22Rv1 (cell line): Measurements from ENCODE around the gene KCNA10.

Experiments
- H3K27ac ChIP-seq: fragments of 450-650 bp; 2 replicates; pipeline ENCODE4 v1.5.1; 2017
- CTCF ChIP-seq: fragments of 450-650 bp; IDR thresholded peaks from 2 replicates; pipeline ENCODE4 v1.5.1; 2017; ENCODE audit warnings: mild to moderate bottlenecking
- ZFX ChIP-seq: fragments of 450-650 bp; IDR thresholded peaks from 2 replicates; pipeline ENCODE4 v1.6.1; 2017; ENCODE audit warnings: antibody characterized with exemption, borderline replicate concordance

The KCNA10 gene

DNA sequence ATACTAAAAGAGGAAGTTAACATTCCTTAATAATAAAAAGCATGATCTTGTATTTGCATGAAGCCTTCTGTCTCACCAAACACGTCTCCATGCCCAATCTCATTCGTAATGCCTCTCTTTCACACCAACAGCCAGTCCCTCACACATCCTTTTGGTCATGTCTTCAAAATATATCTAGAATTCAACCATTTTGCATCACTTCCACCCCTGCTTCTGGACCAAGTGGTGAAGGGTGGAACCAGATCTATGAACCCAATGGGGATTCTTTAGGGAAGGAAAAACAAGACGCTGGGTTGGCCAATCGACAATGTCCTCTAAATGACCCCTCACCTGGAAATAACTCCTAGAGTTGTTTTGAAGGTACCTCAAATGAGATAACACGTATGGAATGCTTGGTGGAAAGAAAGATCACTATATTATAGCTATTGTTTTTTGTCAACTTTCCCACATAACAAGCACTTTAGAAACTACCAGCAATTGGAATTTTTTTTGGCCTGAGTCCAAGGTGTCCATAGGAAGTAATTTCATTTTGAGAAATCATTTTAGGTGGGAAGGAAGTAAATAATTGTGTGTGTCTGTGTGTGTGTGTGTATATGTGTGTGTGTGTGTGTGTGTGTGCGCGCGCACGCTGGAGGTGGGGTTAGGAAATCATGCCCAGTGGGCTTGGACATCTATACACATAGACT lies at the start of gene KCNA10:
Gene KCNA10 (minus strand): TSS at position 51 of the 686 bp plus-strand sequence. CDS start 388 bp downstream, outside the sequence.
- TF ChIP-seq CTCF: no peak
- TF ChIP-seq ZFX: no peak
- H3K27ac ChIP-seq: no peak within 1 kb of the TSS

DNA sequence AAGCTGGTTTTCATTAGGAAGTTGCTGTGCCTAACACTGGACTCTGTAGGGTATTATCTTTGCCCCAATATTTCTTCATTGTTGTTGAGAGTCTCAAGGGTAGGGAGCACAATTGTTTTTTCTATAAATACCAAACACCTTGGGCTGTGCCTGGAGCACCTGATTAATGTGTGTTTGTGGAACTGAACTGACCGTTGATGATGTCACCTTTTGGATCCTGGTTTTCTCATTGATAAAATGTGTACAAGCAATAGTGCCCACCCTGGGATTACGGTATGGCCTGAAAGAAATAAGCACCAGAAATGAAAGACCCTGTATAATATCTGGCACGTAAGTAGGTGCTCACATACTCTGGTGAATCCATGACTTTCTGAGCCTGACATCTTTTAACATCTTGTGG lies 47.9 kb upstream of the KCNA10 start:
- no peak overlapping the region for H3K27ac ChIP-seq
- TF ChIP-seq ZFX (no peak), CTCF (no peak)

- H3K27ac ChIP-seq: no peak overlapping the region
- TF ChIP-seq ZFX (no peak), CTCF (no peak)
Observed at GRCh38 chr1:110565565-110565964, 46.6 kb upstream of the KCNA10 start.

GRCh38 chr1:110563089-110563488 lies 44.1 kb upstream of the KCNA10 start:
- TF ChIP-seq ZFX (no peak), CTCF (no peak)
- H3K27ac ChIP-seq: no peak overlapping the region

- H3K27ac ChIP-seq: no peak overlapping the region
- TF ChIP-seq ZFX (no peak), CTCF (no peak)
Observed at GRCh38 chr1:110561596-110561995, 42.6 kb upstream of the KCNA10 start.

DNA sequence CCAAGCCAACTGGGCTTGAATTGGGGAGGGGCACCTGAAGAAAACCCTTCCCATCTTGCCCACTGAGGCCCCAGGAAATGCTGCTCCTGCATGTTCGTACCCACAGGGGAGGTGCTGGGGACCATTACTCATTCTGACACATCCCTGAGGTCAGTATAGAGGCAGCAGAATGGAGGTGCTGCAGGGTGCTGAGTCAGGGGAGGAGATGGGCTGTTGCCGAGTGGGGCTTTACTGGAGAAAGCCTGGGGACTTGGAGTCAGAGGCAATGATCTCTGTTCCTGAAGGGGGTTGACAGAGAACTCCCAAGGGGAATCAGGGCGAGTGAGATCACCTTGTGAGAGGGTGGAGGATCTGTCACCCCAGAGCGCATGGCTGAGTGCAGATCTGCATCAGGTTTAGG lies 40.2 kb upstream of the KCNA10 start:
- TF ChIP-seq ZFX: no peak
- no peak for TF ChIP-seq CTCF
- H3K27ac ChIP-seq: no peak overlapping the region

DNA sequence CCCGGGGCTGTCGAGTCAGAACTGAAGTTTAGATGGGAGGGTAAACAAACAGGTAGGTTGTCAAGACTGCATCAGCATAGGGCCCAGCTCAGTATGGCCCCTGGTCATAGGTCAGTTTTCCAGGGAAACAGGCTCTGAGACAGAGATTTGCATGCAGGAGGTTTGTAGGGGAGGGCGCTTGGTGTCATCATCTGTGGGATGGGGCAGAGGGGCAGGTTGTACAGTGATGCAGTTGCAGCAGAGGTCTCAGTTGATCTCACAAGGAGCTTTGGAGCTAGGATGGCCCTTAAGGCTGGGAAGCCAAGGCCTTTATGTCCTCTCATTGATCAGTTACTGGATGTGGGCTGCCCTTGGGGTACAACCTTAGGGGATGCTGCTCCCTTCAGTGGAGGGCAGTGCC lies 38.5 kb upstream of the KCNA10 start:
- no peak overlapping the region for H3K27ac ChIP-seq
- no peak for TF ChIP-seq CTCF
- TF ChIP-seq ZFX: no peak
